HepG2 (cell line): ENCODE results near the gene ZBTB32. TPM values are rescaled to one million over a fixed set of nuclear protein-coding genes. Genes with fewer than 3 reads are reported as not detected.

Source experiments
- CEBPB ChIP-seq: IDR thresholded peaks from 2 replicates; pipeline ENCODE4 v1.6.1; 2011; ENCODE audit warnings: low read depth, low read length, improper control_type of control experiment, borderline replicate concordance
- ETV5 ChIP-seq: IDR thresholded peaks from 2 replicates; pipeline ENCODE4 v1.6.1; 2018; ENCODE audit warnings: missing biosample characterization, missing genetic modification reagents, inconsistent platforms, borderline replicate concordance
- GATAD2A ChIP-seq: IDR thresholded peaks from 2 replicates; pipeline ENCODE4 v1.6.1; 2016
- GFI1 ChIP-seq: sonication (generic); formaldehyde crosslinking; IDR thresholded peaks from 2 replicates; pipeline ENCODE4 v1.5.0; 2020; ENCODE audit warnings: missing genetic modification reagents, mild to moderate bottlenecking, borderline replicate concordance
- GTF3A ChIP-seq: sonication (generic); formaldehyde crosslinking; conservative IDR thresholded peaks from 2 replicates; pipeline ENCODE4 v1.4.0; 2020; ENCODE audit warnings: mild to moderate bottlenecking, missing genetic modification reagents
- IRF9 ChIP-seq: sonication (generic); formaldehyde crosslinking; IDR thresholded peaks from 2 replicates; pipeline ENCODE4 v1.8.0; 2022; ENCODE audit warnings: missing genetic modification reagents, mild to moderate bottlenecking, borderline replicate concordance
- RELA ChIP-seq: sonication (generic); formaldehyde crosslinking; IDR thresholded peaks from 2 replicates; pipeline ENCODE4 v1.4.0; 2020; ENCODE audit warnings: missing genetic modification reagents
- SMAD1 ChIP-seq: sonication (generic); formaldehyde crosslinking; IDR thresholded peaks from 2 replicates; pipeline ENCODE4 v1.4.0; 2020; ENCODE audit warnings: missing genetic modification reagents, low read depth, mild to moderate bottlenecking, borderline replicate concordance
- SOX6 ChIP-seq, 2 experiments: fragments of 450-650 bp in 1 of 2; sonication (generic) in 1 of 2; formaldehyde crosslinking in 1 of 2; IDR thresholded peaks; 2 replicates each; pipeline versions ENCODE4 v1.4.0 to v1.6.1; 2017 to 2020; ENCODE audit warnings: antibody characterized with exemption in 1 of 2, mild to moderate bottlenecking in 1 of 2, missing genetic modification reagents in 1 of 2
- TAF15 ChIP-seq: fragments of 200-400 bp; formaldehyde crosslinking; IDR thresholded peaks from one replicate; pipeline ENCODE4 v1.6.1; 2018; ENCODE audit warnings: mild to moderate bottlenecking, low read depth, low read length; ENCODE audit not compliant: poor library complexity, severe bottlenecking
- TARDBP ChIP-seq: sonication (generic); formaldehyde crosslinking; IDR thresholded peaks from 2 replicates; pipeline ENCODE4 v1.8.0; 2022; ENCODE audit warnings: mild to moderate bottlenecking, missing genetic modification reagents
- THAP7 ChIP-seq: sonication (generic); formaldehyde crosslinking; IDR thresholded peaks from 2 replicates; pipeline ENCODE4 v1.8.1; 2023; ENCODE audit warnings: mild to moderate bottlenecking, missing genetic modification reagents
- ZNF124 ChIP-seq: sonication (generic); formaldehyde crosslinking; IDR thresholded peaks from 2 replicates; pipeline ENCODE4 v1.4.0; 2020; ENCODE audit warnings: missing genetic modification reagents
- ZNF292 ChIP-seq: sonication (generic); formaldehyde crosslinking; IDR thresholded peaks from 2 replicates; pipeline ENCODE4 v1.8.1; 2022; ENCODE audit warnings: mild to moderate bottlenecking, low read depth, missing genetic modification reagents, borderline replicate concordance
- ZNF33B ChIP-seq: sonication (generic); formaldehyde crosslinking; IDR thresholded peaks from 2 replicates; pipeline ENCODE4 v1.5.1; 2020; ENCODE audit warnings: mild to moderate bottlenecking, missing genetic modification reagents
- ZNF891 ChIP-seq: sonication (generic); formaldehyde crosslinking; IDR thresholded peaks from 2 replicates; pipeline ENCODE4 v1.5.0; 2020; ENCODE audit warnings: mild to moderate bottlenecking, missing genetic modification reagents
- polyA plus RNA-seq, 8 experiments: library from polyadenylated mRNA; depleted of rRNA in 3 of 8; stranded (reverse) in 7 of 8; unstranded in 1 of 8; fragments of >200 nt; fragmentation: Illumina TruSeq in 4 of 8; extraction: Trizol in 4 of 8; gene quantifications; 2 replicates each; pipeline versions ENCODE4 v1.2.1 to v1.2.3, GENCODE V29; 2011 to 2016; ENCODE audit warnings: low read depth in 4 of 8, missing spikeins in 1 of 8, mixed read lengths in 1 of 8; ENCODE audit not compliant: insufficient read depth in 1 of 8
- total RNA-seq, 5 experiments: library from RNA; depleted of rRNA; stranded (reverse); fragments of >200 nt; fragmentation: Illumina TruSeq; extraction: Trizol; gene quantifications; 2 replicates each; pipeline ENCODE4 v1.2.3, GENCODE V29; 2016; ENCODE audit warnings: low read depth in 1 of 5
- TF ChIP-seq, protein P1 (sequence below): sonication (generic); formaldehyde crosslinking; IDR thresholded peaks from 2 replicates; pipeline ENCODE4 v1.4.0; 2020; ENCODE audit warnings: mild to moderate bottlenecking, missing genetic modification reagents
- TF ChIP-seq, protein P2 (sequence below): sonication (generic); formaldehyde crosslinking; IDR thresholded peaks from 2 replicates; pipeline ENCODE4 v1.5.1; 2020; ENCODE audit warnings: mild to moderate bottlenecking, missing genetic modification reagents
- TF ChIP-seq, protein P3 (sequence below): sonication (generic); formaldehyde crosslinking; IDR thresholded peaks from 2 replicates; pipeline ENCODE4 v1.4.0; 2020; ENCODE audit warnings: missing genetic modification reagents, low read depth, mild to moderate bottlenecking, borderline replicate concordance
- TF ChIP-seq, protein P4 (sequence below): sonication (generic); formaldehyde crosslinking; IDR thresholded peaks from 2 replicates; pipeline ENCODE4 v1.4.0; 2020; ENCODE audit warnings: mild to moderate bottlenecking, missing genetic modification reagents

ZBTB32 gene
- total and polyA plus RNA-seq, 2 of the 13 experiments (the other 11 are each of a cell fraction or from before 2014, with no cell fraction given): not detected

DNA sequence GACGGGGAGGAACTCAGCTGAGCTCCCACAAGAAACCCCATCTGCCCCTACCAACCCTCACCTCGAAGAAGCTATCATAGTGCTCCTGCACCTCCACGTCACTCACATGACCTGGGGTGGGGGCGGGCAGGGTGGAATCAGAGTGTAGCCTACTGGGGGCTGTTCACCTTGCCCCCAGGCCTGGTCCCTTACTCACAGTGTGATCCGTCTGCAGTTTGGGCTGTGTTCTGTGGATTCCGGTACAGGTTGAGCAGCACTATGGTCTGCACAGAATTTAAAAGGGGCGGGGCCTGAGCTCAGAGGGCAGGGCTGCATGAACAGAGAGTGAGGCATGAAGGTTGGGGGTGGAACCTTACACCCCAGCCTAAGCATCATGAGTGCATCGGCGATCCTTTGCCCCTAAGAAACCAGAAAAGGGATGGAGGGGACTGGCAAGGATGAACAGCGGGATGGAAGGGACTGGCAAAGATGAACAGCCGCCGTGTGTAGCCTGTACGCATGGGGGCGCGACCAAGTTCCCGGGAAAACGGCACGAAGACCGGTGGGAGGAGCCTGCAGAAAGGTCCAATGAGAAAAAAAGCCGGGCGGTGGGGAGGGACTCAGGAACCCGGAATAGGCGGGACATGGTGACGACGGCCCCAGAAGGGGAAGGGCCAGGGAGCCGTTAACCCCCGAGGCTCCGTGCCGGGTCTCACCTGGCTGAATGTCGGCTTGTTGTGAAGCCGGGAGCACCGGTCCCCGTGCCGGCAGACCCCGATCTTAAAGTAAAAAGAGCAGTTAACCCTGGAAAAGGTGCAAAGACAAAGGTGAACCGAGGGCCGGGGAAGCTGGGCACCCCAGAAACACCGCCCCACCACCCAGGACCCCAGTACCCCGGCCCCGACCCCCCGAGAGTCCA is 40.3 kb downstream of the ZBTB32 start (continued):
- TF ChIP-seq RELA (CRISPR knock-in tag) (no peak), SOX6 (IDR thresholded peaks at IDR 0.05) (no peak), SOX6 (CRISPR knock-in tag; IDR thresholded peaks at IDR 0.05) (peak; percentile 43), GTF3A (no peak), ZNF292 (CRISPR knock-in tag) (no peak), ZNF33B (CRISPR knock-in tag) (no peak), TAF15 (peak; percentile 50), SMAD1 (CRISPR knock-in tag) (no peak; the same call in 1 of the 2 replicates), THAP7 (no peak), CEBPB (no peak), ZNF891 (CRISPR knock-in tag) (peak; percentile 21; the same call in 1 of the 2 replicates), IRF9 (CRISPR knock-in tag) (no peak), ZNF124 (CRISPR knock-in tag) (no peak), TARDBP (no peak), GFI1 (CRISPR knock-in tag) (no peak), ETV5 (no peak), GATAD2A (CRISPR knock-in tag) (no peak)
- TF ChIP-seq, protein P1, sequence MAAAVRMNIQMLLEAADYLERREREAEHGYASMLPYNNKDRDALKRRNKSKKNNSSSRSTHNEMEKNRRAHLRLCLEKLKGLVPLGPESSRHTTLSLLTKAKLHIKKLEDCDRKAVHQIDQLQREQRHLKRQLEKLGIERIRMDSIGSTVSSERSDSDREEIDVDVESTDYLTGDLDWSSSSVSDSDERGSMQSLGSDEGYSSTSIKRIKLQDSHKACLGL (CRISPR knock-in tag): 0 out of 2 replicates have a peak, but pooled peaks have one; percentile 36
- TF ChIP-seq, protein P2, sequence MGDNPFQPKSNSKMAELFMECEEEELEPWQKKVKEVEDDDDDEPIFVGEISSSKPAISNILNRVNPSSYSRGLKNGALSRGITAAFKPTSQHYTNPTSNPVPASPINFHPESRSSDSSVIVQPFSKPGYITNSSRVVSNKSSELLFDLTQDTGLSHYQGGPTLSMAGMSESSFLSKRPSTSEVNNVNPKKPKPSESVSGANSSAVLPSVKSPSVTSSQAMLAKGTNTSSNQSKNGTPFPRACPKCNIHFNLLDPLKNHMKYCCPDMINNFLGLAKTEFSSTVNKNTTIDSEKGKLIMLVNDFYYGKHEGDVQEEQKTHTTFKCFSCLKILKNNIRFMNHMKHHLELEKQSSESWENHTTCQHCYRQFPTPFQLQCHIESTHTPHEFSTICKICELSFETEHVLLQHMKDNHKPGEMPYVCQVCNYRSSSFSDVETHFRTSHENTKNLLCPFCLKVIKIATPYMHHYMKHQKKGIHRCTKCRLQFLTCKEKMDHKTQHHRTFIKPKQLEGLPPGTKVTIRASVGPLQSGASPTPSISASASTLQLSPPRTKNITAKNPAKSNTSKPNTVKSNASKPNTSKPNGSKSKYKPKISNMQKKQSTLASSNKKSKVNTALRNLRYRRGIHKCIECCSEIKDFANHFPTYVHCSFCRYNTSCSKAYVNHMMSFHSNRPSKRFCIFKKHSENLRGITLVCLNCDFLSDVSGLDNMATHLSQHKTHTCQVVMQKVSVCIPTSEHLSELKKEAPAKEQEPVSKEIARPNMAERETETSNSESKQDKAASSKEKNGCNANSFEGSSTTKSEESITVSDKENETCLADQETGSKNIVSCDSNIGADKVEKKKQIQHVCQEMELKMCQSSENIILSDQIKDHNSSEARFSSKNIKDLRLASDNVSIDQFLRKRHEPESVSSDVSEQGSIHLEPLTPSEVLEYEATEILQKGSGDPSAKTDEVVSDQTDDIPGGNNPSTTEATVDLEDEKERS (CRISPR knock-in tag): no peak
- TF ChIP-seq, protein P3, sequence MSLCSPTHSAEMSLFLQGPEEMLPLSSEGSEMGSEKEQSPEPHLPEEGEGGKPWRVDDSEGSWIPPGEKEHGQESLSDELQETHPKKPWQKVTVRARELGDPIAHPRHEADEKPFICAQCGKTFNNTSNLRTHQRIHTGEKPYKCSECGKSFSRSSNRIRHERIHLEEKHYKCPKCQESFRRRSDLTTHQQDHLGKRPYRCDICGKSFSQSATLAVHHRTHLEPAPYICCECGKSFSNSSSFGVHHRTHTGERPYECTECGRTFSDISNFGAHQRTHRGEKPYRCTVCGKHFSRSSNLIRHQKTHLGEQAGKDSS (CRISPR knock-in tag): no peak
- TF ChIP-seq, protein P4, sequence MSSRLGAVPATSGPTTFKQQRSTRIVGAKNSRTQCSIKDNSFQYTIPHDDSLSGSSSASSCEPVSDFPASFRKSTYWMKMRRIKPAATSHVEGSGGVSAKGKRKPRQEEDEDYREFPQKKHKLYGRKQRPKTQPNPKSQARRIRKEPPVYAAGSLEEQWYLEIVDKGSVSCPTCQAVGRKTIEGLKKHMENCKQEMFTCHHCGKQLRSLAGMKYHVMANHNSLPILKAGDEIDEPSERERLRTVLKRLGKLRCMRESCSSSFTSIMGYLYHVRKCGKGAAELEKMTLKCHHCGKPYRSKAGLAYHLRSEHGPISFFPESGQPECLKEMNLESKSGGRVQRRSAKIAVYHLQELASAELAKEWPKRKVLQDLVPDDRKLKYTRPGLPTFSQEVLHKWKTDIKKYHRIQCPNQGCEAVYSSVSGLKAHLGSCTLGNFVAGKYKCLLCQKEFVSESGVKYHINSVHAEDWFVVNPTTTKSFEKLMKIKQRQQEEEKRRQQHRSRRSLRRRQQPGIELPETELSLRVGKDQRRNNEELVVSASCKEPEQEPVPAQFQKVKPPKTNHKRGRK (CRISPR knock-in tag): no peak
